ENCODE measurements around the gene NEK3.
"Not testable (repeated sequence)": the region's sequence is repeated elsewhere in the genome, so short reads cannot be mapped to it uniquely, and the experiment has no call there.

Gene NEK3

GRCh38 chr13:52159159-52159982, at the start of gene NEK3:
Gene NEK3, minus strand, starts transcription at chr13:52159597. Its CDS starts 3,406 bp downstream, at chr13:52156191.
- DNase-seq (ENCODE audit: low read depth, low spot score), result peak; percentile 86

GRCh38 chr13:52208384-52208783, 49.0 kb upstream of the NEK3 start:
- not testable (repeated sequence) for DNase-seq (ENCODE audit: low read depth, low spot score)

- DNase-seq (ENCODE audit: low read depth, low spot score), result not testable (repeated sequence)
Observed at GRCh38 chr13:52207896-52208295, 48.5 kb upstream of the NEK3 start.

GRCh38 chr13:52207337-52207736, 47.9 kb upstream of the NEK3 start:
- DNase-seq (ENCODE audit: low read depth, low spot score), result not testable (repeated sequence)

GRCh38 chr13:52204546-52204945, 45.1 kb upstream of the NEK3 start:
- DNase-seq (ENCODE audit: low read depth, low spot score), result not testable (repeated sequence)

- peak; percentile 31 for DNase-seq (ENCODE audit: low read depth, low spot score)
Observed at GRCh38 chr13:52203864-52204263, 44.5 kb upstream of the NEK3 start.

- DNase-seq (ENCODE audit: low read depth, low spot score), result not testable (repeated sequence)
Observed at GRCh38 chr13:52202506-52202905, 43.1 kb upstream of the NEK3 start.

- peak; percentile 67 for DNase-seq (ENCODE audit: low read depth, low spot score)
Observed at GRCh38 chr13:52201439-52202193, 42.2 kb upstream of the NEK3 start.

- peak; percentile 70 for DNase-seq (ENCODE audit: low read depth, low spot score)
Observed at GRCh38 chr13:52195401-52195837, 36.0 kb upstream of the NEK3 start.

GRCh38 chr13:52194184-52194868, 34.9 kb upstream of the NEK3 start:
- DNase-seq (ENCODE audit: low read depth, low spot score), result peak; percentile 94

- DNase-seq (ENCODE audit: low read depth, low spot score), result peak; percentile 28
Observed at GRCh38 chr13:52193587-52194183, 34.3 kb upstream of the NEK3 start.

GRCh38 chr13:52187424-52188187, 28.2 kb upstream of the NEK3 start:
- DNase-seq (ENCODE audit: low read depth, low spot score), result peak; percentile 87

GRCh38 chr13:52187029-52187423, 27.6 kb upstream of the NEK3 start:
- no peak for DNase-seq (ENCODE audit: low read depth, low spot score)

- not testable (repeated sequence) for DNase-seq (ENCODE audit: low read depth, low spot score)
Observed at GRCh38 chr13:52181316-52181954, 22.0 kb upstream of the NEK3 start.

GRCh38 chr13:52179925-52180324, 20.5 kb upstream of the NEK3 start:
- DNase-seq (ENCODE audit: low read depth, low spot score), result no peak

- DNase-seq (ENCODE audit: low read depth, low spot score), result no peak
Observed at GRCh38 chr13:52177276-52177675, 17.9 kb upstream of the NEK3 start.

GRCh38 chr13:52173970-52174369, 14.6 kb upstream of the NEK3 start:
- not testable (repeated sequence) for DNase-seq (ENCODE audit: low read depth, low spot score)

- DNase-seq (ENCODE audit: low read depth, low spot score), result no peak
Observed at GRCh38 chr13:52173373-52173772, 14.0 kb upstream of the NEK3 start.

GRCh38 chr13:52171686-52172085, 12.3 kb upstream of the NEK3 start:
- not testable (repeated sequence) for DNase-seq (ENCODE audit: low read depth, low spot score)

- DNase-seq (ENCODE audit: low read depth, low spot score), result not testable (repeated sequence)
Observed at GRCh38 chr13:52170828-52171391, 11.5 kb upstream of the NEK3 start.
